IMR-90 (cell line): ENCODE measurements around the gene PCDHB10. TPM values are rescaled to one million over a fixed set of nuclear protein-coding genes. Genes with fewer than 3 reads are reported as not detected.
"Not testable (repeated sequence)": the region's sequence is repeated elsewhere in the genome, so short reads cannot be mapped to it uniquely, and the experiment has no call there.

Experiments
- ATAC-seq: fragments of 200-7000 bp; cut with Tn5 transposase; 2 replicates; pipeline ENCODE4 v1.9.1; 2020; ENCODE audit warnings: low read depth, mild to moderate bottlenecking, moderate library complexity
- BruUV-seq: library from RNA; stranded (reverse); fragments of 400-500 nt; replicated peaks from 2 replicates; lab custom pipeline; 2021; lab: Mats Ljungman, UMichigan
- CTCF ChIA-PET: fragments of 300-600 bp; formaldehyde crosslinking; extraction: SDS; loops from one replicate; lab custom pipeline; 2021; ENCODE audit warnings: antibody characterized with exemption; lab: Yijun Ruan, JAX
- POLR2A ChIA-PET: fragments of 300-600 bp; sonication (Branson Sonifier 250); formaldehyde crosslinking; loops from one replicate; lab custom pipeline; 2022; ENCODE audit warnings: antibody characterized with exemption; ENCODE audit not compliant: unreplicated experiment; lab: Charles Lee
- DNase-seq: peaks from one replicate; pipeline ENCODE4 v3.0.0; 2013
- H2AFZ ChIP-seq: replicated peaks from 2 replicates; pipeline ENCODE3; 2013; ENCODE audit warnings: low read length, mild to moderate bottlenecking; ENCODE audit not compliant: poor library complexity
- H2AK5ac ChIP-seq: 2 replicates; pipeline ENCODE4 v1.6.1; 2013; ENCODE audit warnings: low read depth, low read length, inconsistent platforms
- H2AK9ac ChIP-seq: replicated peaks from 2 replicates; pipeline ENCODE3; 2013; ENCODE audit warnings: mild to moderate bottlenecking, low read depth, low read length, moderate library complexity; ENCODE audit not compliant: poor library complexity
- H2BK120ac ChIP-seq: 2 replicates; pipeline ENCODE4 v1.6.1; 2013; ENCODE audit warnings: low read depth, low read length, inconsistent platforms
- H2BK15ac ChIP-seq: 3 replicates; pipeline ENCODE4 v1.6.1; 2013; ENCODE audit warnings: low read depth, low read length, inconsistent platforms
- H2BK20ac ChIP-seq: 2 replicates; pipeline ENCODE4 v1.6.1; 2013; ENCODE audit warnings: low read depth, mild to moderate bottlenecking, inconsistent platforms, low read length, moderate library complexity
- H2BK5ac ChIP-seq: 2 replicates; pipeline ENCODE4 v1.6.1; 2013; ENCODE audit warnings: mild to moderate bottlenecking, low read depth, low read length, inconsistent platforms; ENCODE audit not compliant: poor library complexity, severe bottlenecking
- H3K14ac ChIP-seq: replicated peaks from 2 replicates; pipeline ENCODE4 v1.6.1; 2013; ENCODE audit warnings: low read depth, low read length, inconsistent platforms
- H3K18ac ChIP-seq: 2 replicates; pipeline ENCODE4 v1.6.1; 2013; ENCODE audit warnings: low read depth, low read length, control low read depth
- H3K23ac ChIP-seq: 2 replicates; pipeline ENCODE4 v1.6.1; 2013; ENCODE audit warnings: low read depth, low read length, inconsistent platforms
- H3K27ac ChIP-seq: 2 replicates; pipeline ENCODE4 v1.5.1; 2013; ENCODE audit warnings: mild to moderate bottlenecking, control low read depth, low read length; ENCODE audit not compliant: insufficient read depth
- H3K27me3 ChIP-seq: 2 replicates; pipeline ENCODE4 v1.6.1; 2013; ENCODE audit warnings: low read length; ENCODE audit not compliant: control insufficient read depth, insufficient read depth
- H3K36me3 ChIP-seq: 2 replicates; pipeline ENCODE4 v1.6.1; 2013; ENCODE audit warnings: low read length, mixed read lengths; ENCODE audit not compliant: control insufficient read depth, insufficient read depth
- H3K4ac ChIP-seq: 2 replicates; pipeline ENCODE4 v1.6.1; 2013; ENCODE audit warnings: low read depth, low read length, inconsistent platforms
- H3K4me1 ChIP-seq: 2 replicates; pipeline ENCODE4 v1.6.1; 2013; ENCODE audit warnings: low read length, mixed read lengths; ENCODE audit not compliant: control insufficient read depth, insufficient read depth
- H3K4me2 ChIP-seq: 2 replicates; pipeline ENCODE4 v1.6.1; 2013; ENCODE audit warnings: low read depth, mild to moderate bottlenecking, control low read depth, low read length, moderate library complexity
- H3K4me3 ChIP-seq: 2 replicates; pipeline ENCODE4 v1.5.1; 2013; ENCODE audit warnings: low read depth, mild to moderate bottlenecking, control low read depth, low read length, moderate library complexity; ENCODE audit not compliant: insufficient read depth
- H3K56ac ChIP-seq: 2 replicates; pipeline ENCODE4 v1.6.1; 2013; ENCODE audit warnings: low read length, inconsistent platforms; ENCODE audit not compliant: insufficient read depth; ENCODE audit errors: extremely low read depth
- H3K79me1 ChIP-seq, 2 experiments: 2 replicates each; pipeline ENCODE4 v1.6.1; 2013; ENCODE audit warnings: low read length in 2 of 2, inconsistent platforms in 1 of 2, low read depth in 1 of 2
- H3K9ac ChIP-seq: 2 replicates; pipeline ENCODE4 v1.6.1; 2013; ENCODE audit warnings: low read depth, low read length, control low read depth
- H3K9me1 ChIP-seq: 2 replicates; pipeline ENCODE4 v1.6.1; 2013; ENCODE audit warnings: low read length, inconsistent platforms; ENCODE audit not compliant: insufficient read depth
- H3K9me3 ChIP-seq: 2 replicates; pipeline ENCODE4 v1.6.1; 2013; ENCODE audit warnings: low read length; ENCODE audit not compliant: control insufficient read depth, insufficient read depth
- H4K20me1 ChIP-seq: 2 replicates; pipeline ENCODE4 v1.6.1; 2013; ENCODE audit warnings: low read length, inconsistent platforms; ENCODE audit not compliant: insufficient read depth
- H4K5ac ChIP-seq: 2 replicates; pipeline ENCODE4 v1.6.1; 2013; ENCODE audit warnings: mild to moderate bottlenecking, low read depth, low read length, control low read depth
- H4K8ac ChIP-seq, 2 experiments: 2 replicates each; pipeline ENCODE4 v1.6.1; 2013; ENCODE audit warnings: low read depth in 2 of 2, low read length in 2 of 2, control low read depth in 1 of 2, inconsistent platforms in 1 of 2
- H4K91ac ChIP-seq: 2 replicates; pipeline ENCODE4 v1.6.1; 2013; ENCODE audit warnings: low read depth, low read length, inconsistent platforms; ENCODE audit not compliant: insufficient read depth
- MXI1 ChIP-seq: IDR thresholded peaks from 2 replicates; pipeline ENCODE4 v1.6.1; 2012; ENCODE audit warnings: low read depth, mild to moderate bottlenecking, low read length, moderate library complexity, borderline replicate concordance
- RAD21 ChIP-seq: IDR thresholded peaks from 2 replicates; pipeline ENCODE4 v1.6.1; 2012; ENCODE audit warnings: low read length, improper control_type of control experiment
- WGBS, 2 experiments: methylation state at CpG; one replicate each; pipeline versions ENCODE4 v1.1.5 to v1.1.7; 2013; ENCODE audit warnings: missing lambda C conversion rate in 2 of 2; ENCODE audit not compliant: insufficient read length in 1 of 2; ENCODE audit errors: extremely low coverage in 2 of 2; 5-methylcytosine and 5-hydroxymethylcytosine counted together
- dilution Hi-C: fragments of 300-500 bp; cut with HindIII; formaldehyde crosslinking; loops from one replicate; pipeline ENCODE4 v1.14.3; 2018; ENCODE audit warnings: low sequenced_read_pairs; ENCODE audit not compliant: unreplicated experiment
- in situ Hi-C: fragments of 300-500 bp; cut with MboI; formaldehyde crosslinking; loops from 3 replicates; pipeline ENCODE4 v1.14.3; 2019; ENCODE audit warnings: low sequenced_read_pairs, inconsistent platforms, mixed read lengths
- intact Hi-C: fragments of 100-400 bp; cut with micrococcal nuclease; formaldehyde crosslinking; loops from 2 replicates; pipeline ENCODE4 v1.10.0; 2022
- polyA plus RNA-seq, 3 experiments: library from polyadenylated mRNA; depleted of rRNA; stranded (reverse); fragments of >200 nt; gene quantifications; 2 replicates each; pipeline ENCODE4 v1.2.3, GENCODE V29; 2012; ENCODE audit warnings: low replicate concordance in 1 of 3
- total RNA-seq: library from RNA; depleted of rRNA; stranded (reverse); fragments of >200 nt; gene quantifications from 2 replicates; pipeline ENCODE4 v1.2.3, GENCODE V29; 2012
- TF ChIP-seq, protein P1 (sequence below): conservative IDR thresholded peaks from 2 replicates; pipeline ENCODE4 v1.5.1; 2012; ENCODE audit warnings: mild to moderate bottlenecking, low read depth, low read length, improper control_type of control experiment

Gene PCDHB10
- total and polyA plus RNA-seq, 2 of the 4 experiments (the other 2 are of a cell fraction) = 0.18 to 0.22 TPM

DNA sequence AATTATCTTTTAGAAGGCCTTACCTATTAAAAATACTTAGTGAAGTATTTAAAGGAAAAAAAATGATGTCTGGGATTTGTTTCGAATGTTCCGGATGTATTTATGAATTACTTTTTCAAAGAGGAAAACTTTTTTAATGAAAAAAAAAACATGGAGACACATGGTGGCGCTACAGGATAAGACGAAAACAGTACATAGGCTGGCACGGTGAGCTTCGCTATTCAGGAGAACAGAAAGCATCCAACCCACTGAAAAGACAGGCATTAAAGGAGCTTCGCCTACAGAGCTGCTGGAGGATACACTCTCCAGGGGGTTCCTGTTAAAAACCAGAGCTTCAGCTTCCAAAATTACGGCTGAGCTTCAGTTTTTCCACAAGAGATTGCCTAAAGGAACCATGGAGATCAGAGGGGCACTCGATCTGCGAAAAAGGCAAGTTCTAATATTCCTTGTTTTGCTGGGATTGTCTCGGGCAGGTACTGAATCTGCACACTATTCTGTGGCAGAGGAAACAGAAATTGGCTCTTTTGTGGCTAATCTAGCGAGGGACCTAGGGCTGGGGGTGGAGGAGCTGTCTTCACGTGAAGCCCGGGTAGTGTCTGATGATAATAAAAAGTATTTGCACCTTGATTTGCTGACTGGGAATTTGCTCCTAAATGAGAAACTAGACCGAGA lies 31.1 kb downstream of the PCDHB10 start, which contains the start of gene PCDHB14:
Gene PCDHB14 (plus strand): TSS at position 232 of the 672 bp plus-strand sequence. CDS start 163 bp downstream, at position 395.
- no peak within 1 kb of the TSS for H2AFZ ChIP-seq
- intact Hi-C loops (loop anchor here (1.0 kb wide), 1 partner anchor 341 kb away; no protein-coding TSS in a partner anchor), in situ Hi-C loops (no loop called here)

DNA sequence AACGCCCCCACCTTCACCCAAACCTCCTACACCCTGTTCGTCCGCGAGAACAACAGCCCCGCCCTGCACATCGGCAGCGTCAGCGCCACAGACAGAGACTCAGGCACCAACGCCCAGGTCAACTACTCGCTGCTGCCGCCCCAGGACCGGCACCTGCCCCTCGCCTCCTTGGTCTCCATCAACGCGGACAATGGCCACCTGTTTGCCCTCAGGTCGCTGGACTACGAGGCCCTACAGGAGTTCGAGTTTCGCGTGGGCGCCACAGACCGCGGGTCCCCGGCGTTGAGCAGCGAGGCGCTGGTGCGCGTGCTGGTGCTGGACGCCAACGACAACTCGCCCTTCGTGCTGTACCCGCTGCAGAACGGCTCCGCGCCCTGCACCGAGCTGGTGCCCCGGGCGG lies 32.7 kb downstream of the PCDHB10 start:
- H3K36me3 ChIP-seq, H3K18ac ChIP-seq, H2BK15ac ChIP-seq, H4K5ac ChIP-seq, H3K27me3 ChIP-seq, BruUV-seq, H3K23ac ChIP-seq, H2AK5ac ChIP-seq, H2BK5ac ChIP-seq, H4K91ac ChIP-seq, H3K14ac ChIP-seq, H3K4ac ChIP-seq, dilution Hi-C loops, H3K4me2 ChIP-seq, H3K56ac ChIP-seq, H2AK9ac ChIP-seq, H3K27ac ChIP-seq, CTCF ChIA-PET, H3K9ac ChIP-seq, H2BK120ac ChIP-seq, H2AFZ ChIP-seq, DNase-seq, H3K9me1 ChIP-seq, H3K4me1 ChIP-seq, H4K20me1 ChIP-seq, H4K8ac ChIP-seq, intact Hi-C loops, in situ Hi-C loops, ATAC-seq, POLR2A ChIA-PET, H3K79me1 ChIP-seq, H3K4me3 ChIP-seq, H2BK20ac ChIP-seq: not testable (repeated sequence)
- peaks cover 21% of the 10 kb centered on the region for H3K9me3 ChIP-seq
- 4% methylated on average over 4 of the region's 40 CpGs; no CpG with 5 or more reads in 1 of the 2 experiments for WGBS, 2 experiments

More for the DNA sequence above, 31.1 kb downstream of the PCDHB10 start, which contains the start of gene PCDHB14:
- H2BK5ac ChIP-seq = no peak within 1 kb of the TSS
- peak; percentile 20 for DNase-seq
- H3K9ac ChIP-seq = peak within 1 kb of the TSS; percentile 68; the same call in 1 of the 2 replicates
- no peak within 1 kb of the TSS for H4K8ac ChIP-seq
- TF ChIP-seq, protein P1, sequence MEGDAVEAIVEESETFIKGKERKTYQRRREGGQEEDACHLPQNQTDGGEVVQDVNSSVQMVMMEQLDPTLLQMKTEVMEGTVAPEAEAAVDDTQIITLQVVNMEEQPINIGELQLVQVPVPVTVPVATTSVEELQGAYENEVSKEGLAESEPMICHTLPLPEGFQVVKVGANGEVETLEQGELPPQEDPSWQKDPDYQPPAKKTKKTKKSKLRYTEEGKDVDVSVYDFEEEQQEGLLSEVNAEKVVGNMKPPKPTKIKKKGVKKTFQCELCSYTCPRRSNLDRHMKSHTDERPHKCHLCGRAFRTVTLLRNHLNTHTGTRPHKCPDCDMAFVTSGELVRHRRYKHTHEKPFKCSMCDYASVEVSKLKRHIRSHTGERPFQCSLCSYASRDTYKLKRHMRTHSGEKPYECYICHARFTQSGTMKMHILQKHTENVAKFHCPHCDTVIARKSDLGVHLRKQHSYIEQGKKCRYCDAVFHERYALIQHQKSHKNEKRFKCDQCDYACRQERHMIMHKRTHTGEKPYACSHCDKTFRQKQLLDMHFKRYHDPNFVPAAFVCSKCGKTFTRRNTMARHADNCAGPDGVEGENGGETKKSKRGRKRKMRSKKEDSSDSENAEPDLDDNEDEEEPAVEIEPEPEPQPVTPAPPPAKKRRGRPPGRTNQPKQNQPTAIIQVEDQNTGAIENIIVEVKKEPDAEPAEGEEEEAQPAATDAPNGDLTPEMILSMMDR = peak; percentile 34
- TF ChIP-seq RAD21 = peak; percentile 33
- no peak for TF ChIP-seq MXI1
- H3K18ac ChIP-seq = no peak within 1 kb of the TSS
- BruUV-seq = no TSS peak
- ChIA-PET POLR2A (no interaction called here), CTCF (interaction anchor here (0.6 to 2.4 kb wide), 5 partner anchors 148 to 341 kb away, joined by 3 to 8 read pairs (median 4); no protein-coding TSS in a partner anchor)
- ATAC-seq = peak; percentile 69
- no peaks in the 10 kb centered on the region for H3K36me3 ChIP-seq
- H3K4me2 ChIP-seq = peak within 1 kb of the TSS; percentile 77
- H4K20me1 ChIP-seq = no peaks in the 10 kb centered on the region
- H3K23ac ChIP-seq = no peak within 1 kb of the TSS
- no peak within 1 kb of the TSS for H2BK15ac ChIP-seq
- H2AK9ac ChIP-seq = no peak within 1 kb of the TSS
- peaks cover 22% of the 10 kb centered on the region for H3K9me3 ChIP-seq
- no peak within 1 kb of the TSS for H2AK5ac ChIP-seq
- peak within 1 kb of the TSS; percentile 48 for H3K4me3 ChIP-seq
- H3K4ac ChIP-seq = no peak within 1 kb of the TSS
- H4K91ac ChIP-seq = no peak within 1 kb of the TSS
- WGBS, 2 experiments = 0% methylated on average over 1 of the region's 15 CpGs; no CpG with 5 or more reads in 1 of the 2 experiments
- H3K79me1 ChIP-seq = no peaks in the 10 kb centered on the region
- H4K5ac ChIP-seq = no peak within 1 kb of the TSS
- H3K4me1 ChIP-seq = no peaks in the 10 kb centered on the region
- no peak within 1 kb of the TSS for H2BK120ac ChIP-seq
- no peaks in the 10 kb centered on the region for H3K9me1 ChIP-seq
- no peaks in the 10 kb centered on the region for H3K27me3 ChIP-seq
- H3K27ac ChIP-seq = no peak within 1 kb of the TSS
- no peak within 1 kb of the TSS for H3K14ac ChIP-seq
- dilution Hi-C loops = no loop called here
- H3K56ac ChIP-seq = no peak within 1 kb of the TSS
- H2BK20ac ChIP-seq = no peak within 1 kb of the TSS
